T-helper 2 cell treated with Interferon-gamma antibody and Interleukin-4, amounts not matched to agents 100 ng/mL and 5 ng/mL, for 36 hours (primary cell): Measurements from ENCODE around the gene C4orf50. TPM values are rescaled to one million over a fixed set of nuclear protein-coding genes. Genes with fewer than 3 reads are reported as not detected.
"Not testable (repeated sequence)": the region's sequence is repeated elsewhere in the genome, so short reads cannot be mapped to it uniquely, and the experiment has no call there.

Experiments
- intact Hi-C: fragments of 100-400 bp; cut with micrococcal nuclease; formaldehyde crosslinking; loops from one replicate; pipeline ENCODE4 v1.15.1; 2023
- total RNA-seq: library from RNA; stranded (reverse); gene quantifications from 2 replicates; pipeline ENCODE4 v1.2.3, GENCODE V29; 2022

C4orf50 gene
- total RNA-seq, 1 donor from 2014 or later = 0.66 TPM

- intact Hi-C loops = no loop called here
Observed at GRCh38 chr4:5867866-5868265, 150.4 kb downstream of the C4orf50 start.

GRCh38 chr4:5866841-5867813, 151.1 kb downstream of the C4orf50 start:
- intact Hi-C loops = no loop called here

- intact Hi-C loops = no loop called here
Observed at GRCh38 chr4:5865896-5866599, 152.2 kb downstream of the C4orf50 start.

GRCh38 chr4:5863461-5864113, 154.6 kb downstream of the C4orf50 start:
- intact Hi-C loops = loop anchor here (5.0 kb wide), 1 partner anchor 41 kb away; no protein-coding TSS in a partner anchor

GRCh38 chr4:5858020-5858769, 160.0 kb downstream of the C4orf50 start:
- intact Hi-C loops = no loop called here

GRCh38 chr4:5857199-5857598, 161.0 kb downstream of the C4orf50 start:
- intact Hi-C loops = no loop called here

- intact Hi-C loops = not testable (repeated sequence)
Observed at GRCh38 chr4:5856362-5856761, 161.9 kb downstream of the C4orf50 start.

GRCh38 chr4:5854929-5855328, 163.3 kb downstream of the C4orf50 start:
- intact Hi-C loops = no loop called here

- intact Hi-C loops = no loop called here
Observed at GRCh38 chr4:5852523-5853202, 165.6 kb downstream of the C4orf50 start.

- intact Hi-C loops = no loop called here
Observed at GRCh38 chr4:5851637-5852301, 166.5 kb downstream of the C4orf50 start.

Other genes starting within 250 kb of the C4orf50 start
- gene CRMP1, start 125.3 kb downstream of the C4orf50 start, total RNA-seq = 0.66 and 0.95 TPM in 2 replicates
- 17.0 and 18.5 TPM in 2 replicates for gene JAKMIP1, start 182.1 kb upstream of the C4orf50 start, total RNA-seq